ENCODE measurements around the gene BPIFB3.

The BPIFB3 gene

GRCh38 chr20:33026779-33027759, 26.6 kb upstream of the BPIFB3 start:
- no peak for TF ChIP-seq CTCF (IDR thresholded peaks at IDR 0.05; ENCODE audit: low read depth, low read length)
- no peak overlapping the region for H3K4me3 ChIP-seq (replicated peaks in 1 of 2; ENCODE audit: low read depth in 2 of 2, low read length in 2 of 2)
- no peak for DNase-seq (ENCODE audit: low read depth in 2 of 2)

GRCh38 chr20:33027769-33028751, 25.6 kb upstream of the BPIFB3 start:
- H3K4me3 ChIP-seq (replicated peaks in 1 of 2; ENCODE audit: low read depth in 2 of 2, low read length in 2 of 2) = no peak overlapping the region
- DNase-seq (ENCODE audit: low read depth in 2 of 2) = no peak
- TF ChIP-seq CTCF (IDR thresholded peaks at IDR 0.05; ENCODE audit: low read depth, low read length) = no peak

GRCh38 chr20:33028875-33029274, 24.8 kb upstream of the BPIFB3 start:
- TF ChIP-seq CTCF (IDR thresholded peaks at IDR 0.05; ENCODE audit: low read depth, low read length) = no peak
- DNase-seq (ENCODE audit: low read depth in 2 of 2) = no peak

GRCh38 chr20:33030076-33030475, 23.6 kb upstream of the BPIFB3 start:
- TF ChIP-seq CTCF (IDR thresholded peaks at IDR 0.05; ENCODE audit: low read depth, low read length) = no peak
- H3K4me3 ChIP-seq (replicated peaks in 1 of 2; ENCODE audit: low read depth in 2 of 2, low read length in 2 of 2) = no peak overlapping the region
- DNase-seq (ENCODE audit: low read depth in 2 of 2) = no peak

More at GRCh38 chr20:33028875-33029274, 24.8 kb upstream of the BPIFB3 start:
- H3K4me3 ChIP-seq (replicated peaks in 1 of 2; ENCODE audit: low read depth in 2 of 2, low read length in 2 of 2) = no peak overlapping the region

GRCh38 chr20:33030569-33030968, 23.1 kb upstream of the BPIFB3 start:
- DNase-seq (ENCODE audit: low read depth in 2 of 2) = no peak
- TF ChIP-seq CTCF (IDR thresholded peaks at IDR 0.05; ENCODE audit: low read depth, low read length) = no peak
- H3K4me3 ChIP-seq (replicated peaks in 1 of 2; ENCODE audit: low read depth in 2 of 2, low read length in 2 of 2) = no peak overlapping the region

- H3K4me3 ChIP-seq (replicated peaks in 1 of 2; ENCODE audit: low read depth in 2 of 2, low read length in 2 of 2) = no peak within 1 kb of the TSS
- no peak for DNase-seq (ENCODE audit: low read depth in 2 of 2)
- TF ChIP-seq CTCF (IDR thresholded peaks at IDR 0.05; ENCODE audit: low read depth, low read length) = no peak
Observed at GRCh38 chr20:33031531-33031930, 22.2 kb upstream of the BPIFB3 start, which contains the start of gene BPIFB6. Gene BPIFB6 (plus strand): TSS chr20:33031648. CDS start chr20:33031648, 0 bp downstream.

Data from cardiac fibroblast (primary cell).